NT2/D1 (cell line): ENCODE data around the gene LYG1.

Experiments
- SUZ12 ChIP-seq: IDR thresholded peaks from 2 replicates; pipeline ENCODE4 v1.6.1; 2011; ENCODE audit not compliant: insufficient read length, insufficient read depth; ENCODE audit errors: extremely low read depth
- YY1 ChIP-seq: IDR thresholded peaks from 2 replicates; pipeline ENCODE4 v1.6.1; 2011; ENCODE audit not compliant: insufficient read length, insufficient read depth
- ZNF274 ChIP-seq: IDR thresholded peaks from 2 replicates; pipeline ENCODE4 v1.6.1; 2011; ENCODE audit warnings: mild to moderate bottlenecking, low read depth, low read length

- TF ChIP-seq SUZ12 = no peak
- TF ChIP-seq YY1 = no peak
- no peak for TF ChIP-seq ZNF274
These were observed 3.0 kb downstream of the LYG1 start for GRCh38 chr2:99297994-99298393.
